Medulla oblongata (tissue), 1 donor: ENCODE measurements around the gene DESI2.
"Not testable (repeated sequence)": the region's sequence is repeated elsewhere in the genome, so short reads cannot be mapped to it uniquely, and the experiment has no call there.

Experiments
- DNase-seq: peaks from one replicate; pipeline ENCODE4 v3.0.0-alpha.2; 2015; ENCODE audit errors: extremely low spot score

Gene DESI2

GRCh38 chr1:244704107-244704506, 51.2 kb downstream of the DESI2 start:
- no peak for DNase-seq

- DNase-seq, result no peak
Measured at GRCh38 chr1:244705261-244706234, 52.6 kb downstream of the DESI2 start.

GRCh38 chr1:244709076-244709475, 56.1 kb downstream of the DESI2 start:
- DNase-seq, result no peak

GRCh38 chr1:244709476-244710368, 56.8 kb downstream of the DESI2 start:
- no peak for DNase-seq

- no peak for DNase-seq
Measured at GRCh38 chr1:244710474-244711062, 57.6 kb downstream of the DESI2 start.

GRCh38 chr1:244712669-244713068, 59.7 kb downstream of the DESI2 start:
- no peak for DNase-seq

GRCh38 chr1:244713332-244713731, 60.4 kb downstream of the DESI2 start:
- DNase-seq, result no peak

GRCh38 chr1:244727871-244728474, 75.0 kb downstream of the DESI2 start:
- no peak for DNase-seq

- peak; percentile 29 for DNase-seq
Measured at GRCh38 chr1:244730153-244730933, 77.4 kb downstream of the DESI2 start.

- DNase-seq, result no peak
Measured at GRCh38 chr1:244730934-244731434, 78.1 kb downstream of the DESI2 start.

- DNase-seq, result no peak
Measured at GRCh38 chr1:244731651-244732050, 78.7 kb downstream of the DESI2 start.

- no peak for DNase-seq
Measured at GRCh38 chr1:244732851-244733450, 80.0 kb downstream of the DESI2 start.

GRCh38 chr1:244735404-244735803, 82.5 kb downstream of the DESI2 start:
- no peak for DNase-seq

GRCh38 chr1:244735876-244736561, 83.1 kb downstream of the DESI2 start:
- no peak for DNase-seq

GRCh38 chr1:244739140-244739539, 86.2 kb downstream of the DESI2 start:
- not testable (repeated sequence) for DNase-seq

- DNase-seq, result not testable (repeated sequence)
Measured at GRCh38 chr1:244740027-244740617, 87.2 kb downstream of the DESI2 start.

GRCh38 chr1:244741692-244742091, 88.8 kb downstream of the DESI2 start:
- no peak for DNase-seq

GRCh38 chr1:244749230-244750016, 96.5 kb downstream of the DESI2 start:
- DNase-seq, result no peak
